NCI-H1092 treated with DMSO at 0.1 percent for 48 hours (cell line): ENCODE data around the gene TERT.
"Not testable (repeated sequence)": the region's sequence is repeated elsewhere in the genome, so short reads cannot be mapped to it uniquely, and the experiment has no call there.

Experiments used
- DNase-seq: peaks from one replicate; lab custom pipeline; 2025; lab: John Stamatoyannopoulos, UW

The TERT gene

DNA sequence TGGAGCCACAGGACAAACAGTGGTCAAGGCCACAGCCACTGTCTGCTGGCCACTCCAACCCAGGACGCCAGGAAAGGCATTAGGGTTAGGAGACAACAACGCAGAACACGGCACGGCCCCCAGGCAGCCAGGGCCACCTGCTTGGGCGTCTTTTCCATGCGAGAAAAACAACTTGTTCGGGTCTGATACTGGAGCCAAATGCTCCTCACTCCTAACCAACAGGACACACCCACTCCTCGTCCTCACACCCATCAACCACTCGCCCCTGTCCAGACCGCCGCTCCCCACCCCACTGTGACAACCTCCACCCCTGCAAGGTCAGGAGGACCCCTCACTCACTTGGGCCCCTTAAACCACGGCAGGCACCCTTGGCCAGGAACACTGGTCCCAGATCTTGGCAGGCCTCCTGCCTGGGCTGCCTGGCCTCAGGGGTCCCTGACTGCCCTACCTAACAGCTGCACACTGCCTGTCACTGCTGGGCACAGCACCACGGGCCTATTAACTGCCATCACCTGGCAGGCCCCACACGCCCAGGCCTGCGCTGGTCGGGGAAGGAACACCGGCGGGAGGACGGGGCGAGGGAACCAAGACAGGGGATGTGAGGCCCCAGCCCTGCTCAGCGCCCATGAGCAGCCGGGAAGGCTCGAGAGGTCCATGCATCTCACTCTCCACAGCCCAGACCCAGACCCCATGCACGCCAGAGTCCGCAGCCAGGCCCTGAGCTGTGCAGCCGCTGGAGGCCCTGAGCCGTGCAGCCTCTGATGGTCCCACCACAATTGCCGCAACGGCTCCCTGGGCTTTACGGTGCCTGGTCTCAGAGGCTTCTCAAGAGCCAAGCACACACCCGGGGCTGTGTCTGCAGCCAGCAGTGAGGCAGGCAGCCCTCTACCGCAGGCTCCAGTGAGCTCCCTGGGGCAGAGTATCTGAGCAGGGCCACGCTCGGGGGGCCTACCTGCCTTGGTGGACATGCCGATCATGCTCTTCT, 36.3 kb upstream of the TERT start:
- DNase-seq: no peak

DNA sequence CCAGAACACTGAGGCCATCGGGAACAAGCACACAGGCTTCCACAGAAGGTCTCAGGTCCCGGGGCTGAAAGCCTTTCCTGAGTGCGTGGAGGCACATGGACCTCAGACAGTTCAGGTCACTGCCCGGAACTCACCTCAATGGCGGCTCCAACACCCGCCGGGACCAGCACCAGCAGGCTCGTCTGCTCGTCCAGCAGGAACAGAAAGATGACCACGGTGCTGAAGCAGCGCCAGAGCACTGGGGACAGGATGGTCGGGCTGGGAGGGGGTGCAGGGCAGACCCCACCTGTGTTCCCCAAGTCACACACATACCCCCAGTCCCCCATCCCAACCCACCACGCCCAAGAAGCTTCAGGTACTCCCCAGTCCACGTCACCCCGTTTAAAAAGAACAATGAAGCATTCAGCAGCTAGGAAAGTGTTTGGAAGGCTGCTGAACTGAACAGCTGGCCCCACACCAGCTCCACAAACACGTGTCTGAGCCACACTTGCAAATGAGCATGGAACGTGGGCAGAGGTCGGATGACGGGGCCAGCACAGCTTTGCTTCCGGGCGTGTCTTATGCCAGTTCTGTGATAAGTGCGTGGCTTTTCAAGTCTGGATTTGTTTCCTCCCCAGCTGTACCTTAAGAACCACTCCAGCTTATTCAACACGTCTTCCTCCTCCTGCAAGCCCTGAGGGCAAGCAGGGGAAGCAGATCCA, 35.4 kb upstream of the TERT start:
- no peak for DNase-seq

GRCh38 chr5:1329111-1329579, 34.3 kb upstream of the TERT start:
- DNase-seq: no peak

DNA sequence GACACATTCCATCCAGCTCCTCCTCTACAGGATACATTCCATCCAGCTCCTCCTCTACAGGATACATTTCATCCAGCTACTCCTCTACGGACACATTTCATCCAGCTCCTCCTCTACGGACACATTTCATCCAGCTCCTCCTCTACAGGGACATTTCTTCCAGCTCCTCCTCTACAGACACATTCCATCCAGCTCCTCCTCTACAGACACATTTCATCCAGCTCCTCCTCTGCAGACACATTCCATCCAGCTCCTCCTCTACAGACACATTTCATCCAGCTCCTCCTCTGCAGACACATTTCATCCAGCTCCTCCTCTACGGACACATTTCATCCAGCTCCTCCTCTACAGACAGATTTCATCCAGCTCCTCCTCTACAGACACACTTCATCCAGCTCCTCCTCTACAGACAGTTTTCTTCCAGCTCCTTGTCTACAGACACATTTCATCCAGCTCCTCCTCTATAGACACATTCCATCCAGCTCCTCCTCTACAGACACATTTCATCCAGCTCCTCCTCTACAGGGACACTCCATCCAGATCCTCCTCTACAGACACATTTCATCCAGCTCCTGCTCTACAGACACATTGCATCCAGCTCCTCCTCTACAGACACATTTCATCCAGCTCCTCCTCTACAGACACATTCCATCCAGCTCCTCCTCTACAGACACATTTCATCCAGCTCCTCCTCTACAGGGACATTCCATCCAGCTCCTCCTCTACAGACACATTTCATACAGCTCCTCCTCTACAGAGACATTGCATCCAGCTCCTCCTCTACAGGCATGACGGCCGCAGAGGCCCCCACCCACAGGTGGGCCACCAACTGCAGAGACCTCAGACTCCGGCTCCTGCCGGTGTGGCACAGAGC, 33.6 kb upstream of the TERT start:
- DNase-seq: not testable (repeated sequence)

GRCh38 chr5:1326901-1327756, 32.3 kb upstream of the TERT start:
- not testable (repeated sequence) for DNase-seq

- DNase-seq: not testable (repeated sequence)
These were observed 31.6 kb upstream of the TERT start for GRCh38 chr5:1326532-1326875.

DNA sequence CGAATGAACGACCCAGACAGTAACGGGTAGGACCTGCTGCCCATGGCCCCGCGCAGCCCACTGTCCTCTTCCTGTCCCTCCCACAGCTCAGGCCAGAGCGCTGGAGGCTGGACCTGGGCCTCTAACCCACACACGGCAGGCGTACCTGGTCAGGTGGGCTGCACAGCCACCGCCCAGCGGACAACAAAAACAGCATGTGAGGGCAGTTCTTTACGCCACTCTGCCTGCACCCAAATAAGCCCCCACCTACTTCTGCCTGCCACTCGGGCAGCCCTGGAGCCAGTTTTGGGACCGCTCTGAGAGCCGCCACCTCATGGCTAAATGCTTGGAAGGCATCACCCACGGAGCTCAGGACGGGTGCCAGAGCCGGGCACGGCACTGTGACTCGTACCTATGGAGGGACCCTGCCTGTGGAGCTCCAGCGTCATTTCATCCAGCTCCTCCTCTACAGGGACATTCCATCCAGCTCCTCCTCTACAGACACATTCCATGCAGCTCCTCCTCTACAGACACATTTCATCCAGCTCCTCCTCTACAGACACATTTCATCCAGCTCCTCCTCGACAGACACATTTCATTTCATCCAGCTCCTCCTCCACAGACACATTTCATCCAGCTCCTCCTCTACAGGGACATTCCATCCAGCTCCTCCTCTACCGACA, 31.1 kb upstream of the TERT start:
- DNase-seq: no peak

DNA sequence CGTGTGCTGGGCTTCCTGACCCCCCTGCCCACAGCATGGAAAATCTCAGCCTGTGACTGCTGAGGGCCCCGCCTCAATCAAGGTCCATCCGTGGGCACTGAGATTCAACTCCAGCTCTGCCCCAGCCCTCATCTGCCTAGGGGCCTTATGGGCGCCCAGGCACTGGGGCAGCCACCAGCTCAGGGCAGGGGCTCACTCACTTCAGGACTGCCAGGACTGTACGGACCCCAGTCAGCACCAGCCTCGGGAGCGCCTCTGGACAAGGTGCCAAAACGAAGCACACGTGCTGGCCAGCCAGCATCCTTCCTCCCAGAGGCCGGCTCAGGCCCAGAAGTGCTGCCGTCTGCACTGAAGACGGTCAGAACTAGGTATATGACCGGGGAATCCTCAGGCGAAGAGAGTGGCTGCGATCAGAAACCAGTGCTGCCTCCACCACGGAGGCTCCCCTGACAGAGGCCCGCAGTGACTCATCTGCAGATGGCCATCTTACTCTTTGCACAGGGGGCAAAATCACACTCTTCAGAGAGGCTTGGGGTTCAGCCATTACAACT, 30.4 kb upstream of the TERT start:
- DNase-seq: no peak

DNA sequence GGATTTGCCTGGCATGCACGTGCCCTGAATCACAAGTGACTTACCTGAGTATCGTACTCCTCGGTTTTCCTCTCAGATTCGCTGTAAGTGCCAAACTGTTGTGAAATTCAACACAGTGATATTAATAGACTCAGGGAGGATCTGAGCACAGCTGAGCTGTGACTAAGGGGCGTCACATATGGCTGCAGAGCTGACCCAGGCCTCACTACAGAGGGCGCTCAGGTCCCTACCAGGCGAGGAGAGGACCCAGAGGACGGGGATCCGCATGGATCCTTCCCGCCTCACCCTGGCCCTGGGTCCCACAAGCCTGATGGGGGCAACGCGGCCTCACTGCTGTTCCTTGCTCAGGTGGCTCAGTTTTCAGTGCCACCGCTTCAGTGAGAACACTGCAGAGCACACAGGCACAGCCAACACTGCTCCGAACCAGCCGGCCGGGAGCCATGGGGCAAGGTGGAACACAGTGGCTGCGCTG, 29.9 kb upstream of the TERT start:
- DNase-seq: no peak

DNA sequence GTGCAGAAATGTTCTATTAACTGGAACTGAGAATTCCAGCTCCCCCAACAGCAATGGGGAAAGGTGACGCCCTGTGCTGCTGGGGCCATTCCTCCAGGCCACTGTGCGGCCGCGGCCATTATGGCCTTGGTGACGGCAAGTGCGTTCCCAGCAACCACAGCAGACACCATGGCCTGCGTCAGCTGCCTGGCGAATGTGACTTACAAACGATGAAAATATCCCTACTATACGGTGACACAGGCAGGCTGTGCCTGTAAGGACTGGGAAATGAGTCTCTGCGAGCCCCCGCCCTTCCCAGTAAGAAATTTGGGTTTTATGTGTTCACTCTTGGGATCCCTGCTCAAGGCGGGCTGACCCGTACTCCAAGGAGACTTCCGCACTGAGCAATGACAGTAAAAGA, 29.4 kb upstream of the TERT start:
- DNase-seq: no peak

DNA sequence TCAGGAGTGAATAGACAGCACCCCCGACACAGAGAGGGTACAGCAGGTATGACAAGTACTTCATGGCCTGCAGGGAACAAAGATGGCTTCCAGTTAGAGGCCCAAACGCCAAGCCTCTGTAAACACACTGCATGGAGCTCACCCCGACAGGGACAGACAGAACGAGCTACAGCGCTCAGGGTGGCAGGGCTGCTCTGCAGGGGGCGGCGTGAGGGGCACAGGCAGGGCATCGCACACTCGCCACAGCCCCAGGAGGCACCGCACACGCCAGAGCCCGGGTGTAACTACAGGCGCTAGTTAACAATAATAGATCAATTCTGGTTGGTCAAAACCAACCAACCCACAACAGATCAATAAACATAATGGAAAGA, 28.9 kb upstream of the TERT start:
- no peak for DNase-seq

GRCh38 chr5:1322955-1323802, 28.3 kb upstream of the TERT start:
- no peak for DNase-seq

GRCh38 chr5:1322036-1322900, 27.4 kb upstream of the TERT start:
- DNase-seq: no peak

DNA sequence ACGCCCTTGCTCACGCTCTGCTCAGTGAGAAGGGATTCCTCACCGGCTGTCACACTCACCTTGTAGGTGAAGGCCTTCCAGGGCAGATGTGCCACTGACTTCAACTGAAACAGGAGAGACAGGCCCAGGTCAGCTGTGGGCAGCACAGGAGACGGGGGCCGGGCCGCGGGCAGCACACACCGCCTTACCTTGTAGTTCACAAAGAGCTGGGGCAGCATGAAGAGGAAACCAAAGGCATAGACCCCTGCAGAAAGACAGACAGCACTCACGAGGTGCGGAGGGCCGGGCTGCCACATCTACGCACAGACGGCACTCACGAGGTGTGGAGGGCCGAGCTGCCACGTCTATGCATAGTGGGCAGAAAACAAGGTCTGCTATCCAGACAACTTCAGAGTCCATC, 26.7 kb upstream of the TERT start:
- DNase-seq: no peak

- DNase-seq: no peak
These were observed 25.8 kb upstream of the TERT start for GRCh38 chr5:1320436-1321344.

GRCh38 chr5:1319436-1320256, 24.8 kb upstream of the TERT start:
- no peak for DNase-seq
